Ovary (tissue), 3 donors: ENCODE results near the gene CLBA1.

Experiments
- EP300 ChIP-seq: sonication (generic); formaldehyde crosslinking; IDR thresholded peaks from one replicate; pipeline ENCODE4 v1.6.1; 2017; ENCODE audit warnings: antibody characterized with exemption
- POLR2A ChIP-seq: fragments of 450-650 bp; IDR thresholded peaks from one replicate; pipeline ENCODE4 v1.6.1; 2017; ENCODE audit warnings: antibody characterized with exemption, mild to moderate bottlenecking, moderate library complexity
- TF ChIP-seq, protein P1 (sequence below), 3 donors: fragments of 450-650 bp in 2 of 3; fragments of 200-600 bp in 1 of 3; IDR thresholded peaks; one replicate each; pipeline versions ENCODE4 v1.5.1 to v1.8.0; 2016 to 2022; ENCODE audit warnings: antibody characterized with exemption in 3 of 3, mild to moderate bottlenecking in 1 of 3
- donor health status: DM: no; HTN: no; CAD: no.

DNA sequence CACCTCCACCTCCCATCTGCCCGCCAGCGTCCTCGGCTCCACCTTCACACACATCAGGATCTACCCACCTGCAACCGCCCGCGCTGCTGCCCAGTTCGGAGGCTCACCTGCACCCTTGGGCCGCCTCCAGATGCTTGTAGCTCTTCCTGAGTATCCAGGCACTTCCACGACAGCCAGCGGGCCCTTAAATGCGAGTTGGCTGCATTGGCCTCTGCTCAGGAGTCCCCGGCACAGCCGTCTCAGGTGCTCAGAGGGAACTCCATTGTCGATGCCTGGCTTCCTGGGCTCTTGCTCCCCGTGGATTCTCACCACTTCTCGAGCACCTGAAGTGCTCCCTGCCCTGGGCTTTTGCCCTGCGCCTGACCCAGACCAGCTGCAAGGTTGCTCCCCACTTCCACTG, 57.2 kb downstream of the CLBA1 start:
- TF ChIP-seq, protein P1, sequence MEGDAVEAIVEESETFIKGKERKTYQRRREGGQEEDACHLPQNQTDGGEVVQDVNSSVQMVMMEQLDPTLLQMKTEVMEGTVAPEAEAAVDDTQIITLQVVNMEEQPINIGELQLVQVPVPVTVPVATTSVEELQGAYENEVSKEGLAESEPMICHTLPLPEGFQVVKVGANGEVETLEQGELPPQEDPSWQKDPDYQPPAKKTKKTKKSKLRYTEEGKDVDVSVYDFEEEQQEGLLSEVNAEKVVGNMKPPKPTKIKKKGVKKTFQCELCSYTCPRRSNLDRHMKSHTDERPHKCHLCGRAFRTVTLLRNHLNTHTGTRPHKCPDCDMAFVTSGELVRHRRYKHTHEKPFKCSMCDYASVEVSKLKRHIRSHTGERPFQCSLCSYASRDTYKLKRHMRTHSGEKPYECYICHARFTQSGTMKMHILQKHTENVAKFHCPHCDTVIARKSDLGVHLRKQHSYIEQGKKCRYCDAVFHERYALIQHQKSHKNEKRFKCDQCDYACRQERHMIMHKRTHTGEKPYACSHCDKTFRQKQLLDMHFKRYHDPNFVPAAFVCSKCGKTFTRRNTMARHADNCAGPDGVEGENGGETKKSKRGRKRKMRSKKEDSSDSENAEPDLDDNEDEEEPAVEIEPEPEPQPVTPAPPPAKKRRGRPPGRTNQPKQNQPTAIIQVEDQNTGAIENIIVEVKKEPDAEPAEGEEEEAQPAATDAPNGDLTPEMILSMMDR (IDR thresholded peaks at IDR 0.05), result no peak
- no peak for TF ChIP-seq EP300
- TF ChIP-seq POLR2A, result no peak
